Endometrium (tissue), 2 donors: Measurements from ENCODE around the gene TGFBI.

Experiments
- FAIRE-seq: peaks from 2 replicates; lab custom pipeline; 2012; peaks lifted over from hg19 to GRCh38; lab: Jason Lieb, UNC
- donor health status: control.
- donor health status: control.

TGFBI gene

DNA sequence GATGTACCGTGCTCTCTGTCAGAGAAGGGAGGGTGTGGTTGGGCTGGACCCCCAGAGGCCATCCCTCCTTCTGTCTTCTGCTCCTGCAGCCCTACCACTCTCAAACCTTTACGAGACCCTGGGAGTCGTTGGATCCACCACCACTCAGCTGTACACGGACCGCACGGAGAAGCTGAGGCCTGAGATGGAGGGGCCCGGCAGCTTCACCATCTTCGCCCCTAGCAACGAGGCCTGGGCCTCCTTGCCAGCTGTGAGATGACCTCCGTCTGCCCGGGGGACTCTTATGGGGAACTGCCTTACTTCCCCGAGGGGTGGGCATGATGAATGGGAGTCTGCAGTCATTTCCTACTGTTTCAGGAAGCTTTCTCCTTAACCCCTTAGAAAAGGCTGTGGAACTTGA is 17.5 kb downstream of the TGFBI start:
- FAIRE-seq, result no peak

DNA sequence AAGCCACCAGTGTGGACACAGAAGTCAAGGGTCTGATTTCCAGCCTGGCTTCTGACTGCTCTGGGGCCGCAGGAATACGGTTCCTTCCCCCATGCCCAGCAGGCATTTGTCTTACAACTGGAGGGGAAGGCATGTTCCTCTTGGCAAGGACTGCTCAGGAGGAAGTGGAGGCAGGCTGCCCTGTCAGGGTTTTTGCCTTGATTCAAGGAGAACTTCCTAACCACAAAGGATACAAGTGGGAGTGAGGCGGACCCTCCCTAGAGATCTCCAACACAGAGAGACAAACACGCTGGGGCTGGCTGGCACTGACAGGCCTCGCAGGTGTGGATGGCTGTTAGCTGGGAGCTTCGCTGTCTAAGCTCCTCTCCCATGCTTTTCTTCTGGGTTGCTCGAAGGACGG is 19.1 kb downstream of the TGFBI start:
- no peak for FAIRE-seq

DNA sequence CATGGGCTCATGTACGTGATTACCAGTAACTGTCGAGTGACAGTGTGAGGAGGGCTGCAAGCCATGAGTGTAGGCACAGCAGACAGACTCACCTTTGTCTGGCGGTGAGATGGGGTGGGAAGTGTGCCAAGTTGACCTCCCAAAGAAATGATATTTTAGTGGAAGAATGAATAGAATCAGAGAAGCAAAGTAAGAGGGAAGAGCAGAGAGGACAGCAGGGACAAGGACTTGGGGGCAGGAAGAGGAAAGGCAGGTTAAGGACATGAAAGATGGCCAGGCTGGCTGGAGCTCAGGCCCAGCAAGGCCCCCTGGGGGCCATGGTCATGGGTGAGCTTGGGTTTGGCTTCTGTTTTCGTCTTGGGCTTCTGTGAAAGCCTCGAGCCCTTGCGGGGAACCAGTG is 20.2 kb downstream of the TGFBI start:
- no peak for FAIRE-seq

DNA sequence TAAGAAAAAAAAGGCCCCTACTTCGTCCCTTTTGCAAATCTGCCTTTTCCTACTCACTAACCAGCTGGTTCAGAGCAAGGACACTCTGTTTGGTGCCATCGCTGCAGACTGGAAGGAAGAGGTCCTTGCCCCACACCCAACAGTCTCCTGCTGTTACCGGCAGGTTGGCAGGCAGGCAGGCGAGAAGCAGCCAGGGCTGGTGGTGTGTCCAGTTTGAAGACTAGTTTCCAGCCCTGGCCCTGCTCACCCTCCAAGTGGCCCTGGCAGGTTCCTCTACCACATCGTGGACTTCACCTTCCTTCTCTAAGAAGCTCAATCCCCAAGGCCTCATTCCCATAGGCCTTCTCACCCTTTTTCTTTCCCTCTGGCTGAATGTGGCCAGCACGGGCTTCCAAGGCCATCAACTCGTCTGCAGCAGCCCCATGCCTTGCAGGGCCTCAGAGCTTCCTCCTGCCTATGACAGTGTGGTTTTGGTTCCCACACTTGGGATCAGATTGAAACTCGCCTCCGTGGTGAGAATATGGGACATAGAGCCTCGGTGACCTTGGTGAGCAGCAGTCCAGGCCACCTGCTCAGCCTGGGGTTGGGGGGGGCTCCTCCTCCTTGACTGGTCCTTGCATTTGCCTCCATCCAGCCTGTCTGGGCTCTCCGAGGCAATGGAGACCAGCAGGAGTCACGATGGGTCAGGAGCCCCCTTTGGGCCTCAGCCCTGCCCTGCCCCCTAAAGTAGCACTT is 22.9 kb downstream of the TGFBI start:
- no peak for FAIRE-seq

DNA sequence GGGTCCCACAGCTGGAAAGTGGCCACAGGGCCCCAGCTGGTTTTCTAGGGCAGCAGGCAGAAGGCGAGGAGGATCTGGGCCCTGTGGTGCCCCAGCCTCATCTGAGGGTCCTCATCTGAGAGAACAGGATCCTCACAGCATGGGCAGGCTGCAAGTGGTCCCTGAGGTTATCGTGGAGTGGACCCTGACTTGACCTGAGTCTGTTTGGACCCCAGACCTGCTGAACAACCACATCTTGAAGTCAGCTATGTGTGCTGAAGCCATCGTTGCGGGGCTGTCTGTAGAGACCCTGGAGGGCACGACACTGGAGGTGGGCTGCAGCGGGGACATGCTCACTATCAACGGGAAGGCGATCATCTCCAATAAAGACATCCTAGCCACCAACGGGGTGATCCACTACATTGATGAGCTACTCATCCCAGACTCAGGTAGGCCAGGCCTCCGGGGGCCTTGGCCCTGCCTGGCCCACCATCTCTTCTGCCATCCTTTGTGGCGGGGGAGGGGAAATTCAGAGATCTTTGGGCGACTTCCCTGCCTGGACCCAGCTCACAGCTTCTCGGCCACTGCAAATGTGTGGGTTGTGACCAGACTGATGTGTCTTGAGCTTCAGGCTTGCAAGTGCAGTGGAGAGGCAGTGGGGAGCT is 24.0 kb downstream of the TGFBI start:
- no peak for FAIRE-seq

- no peak for FAIRE-seq
Measured at GRCh38 chr5:136053336-136054141, 24.8 kb downstream of the TGFBI start.

GRCh38 chr5:136054142-136055019 is 25.6 kb downstream of the TGFBI start:
- FAIRE-seq, result peak; percentile 35

- FAIRE-seq, result no peak
Measured at GRCh38 chr5:136055612-136056309, 27.0 kb downstream of the TGFBI start.

DNA sequence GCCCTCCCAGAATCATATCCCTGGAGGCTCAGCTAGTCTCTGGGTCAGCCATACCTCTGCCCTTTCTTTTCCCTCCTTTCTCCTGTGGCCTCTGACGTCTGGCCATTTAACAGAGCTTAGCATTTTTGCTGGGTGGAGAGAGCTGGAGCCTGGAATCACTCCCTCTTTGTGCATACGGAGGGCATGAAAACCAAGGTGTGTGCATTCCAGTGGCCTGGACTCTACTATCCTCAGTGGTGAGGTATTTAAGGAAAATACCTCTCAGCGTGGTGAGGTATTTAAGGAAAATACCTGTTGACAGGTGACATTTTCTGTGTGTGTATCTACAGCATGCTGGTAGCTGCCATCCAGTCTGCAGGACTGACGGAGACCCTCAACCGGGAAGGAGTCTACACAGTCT is 27.5 kb downstream of the TGFBI start:
- FAIRE-seq, result no peak

- FAIRE-seq, result no peak
Measured at GRCh38 chr5:136056771-136057335, 28.1 kb downstream of the TGFBI start.

- FAIRE-seq, result peak; percentile 63
Measured at GRCh38 chr5:136057401-136058038, 28.7 kb downstream of the TGFBI start.

DNA sequence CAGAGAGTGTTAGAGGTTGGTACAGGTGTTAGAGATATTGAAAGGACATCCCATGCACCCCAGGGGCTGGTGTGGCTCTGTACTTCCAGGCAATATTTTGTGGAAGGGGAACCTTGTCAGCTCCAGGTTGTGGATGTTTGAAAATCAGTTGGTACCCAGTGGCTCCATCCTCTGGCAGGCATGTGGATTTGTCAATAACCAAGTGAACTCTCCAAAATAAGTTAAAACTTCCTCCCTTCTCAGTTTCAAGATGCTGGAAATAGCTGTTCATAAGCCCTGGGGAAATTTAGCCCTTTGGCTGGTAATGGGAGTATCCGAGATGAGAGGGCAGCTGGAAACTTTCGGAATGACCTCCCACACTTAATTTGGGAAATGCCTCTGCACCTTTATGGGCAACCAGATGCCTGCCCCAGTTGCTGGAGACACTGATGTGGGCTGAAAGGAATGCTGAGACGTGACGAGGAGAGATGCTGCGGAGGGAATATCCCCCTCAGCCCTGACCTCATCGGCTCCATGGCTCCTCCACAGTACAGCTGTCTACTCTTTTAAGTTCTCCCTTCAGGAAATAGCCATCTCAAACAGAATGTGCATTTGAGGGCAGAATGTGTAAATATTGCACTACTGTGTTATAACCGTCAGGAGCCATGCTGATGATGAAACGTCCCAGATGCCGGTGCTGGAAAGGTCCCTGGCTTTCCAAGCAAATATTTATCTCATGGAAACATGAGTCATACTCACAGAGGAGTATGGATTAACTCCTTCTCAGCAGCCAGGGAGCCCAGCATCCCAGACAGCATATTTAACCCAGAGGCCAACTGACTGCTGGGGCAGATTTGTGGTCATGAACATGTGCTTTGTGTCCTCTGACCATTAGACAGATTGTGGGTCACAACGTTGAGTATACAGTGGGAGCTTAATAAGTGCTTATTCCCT is 29.5 kb downstream of the TGFBI start:
- peak; percentile 95 for FAIRE-seq

GRCh38 chr5:136058972-136059354 is 30.2 kb downstream of the TGFBI start:
- FAIRE-seq, result no peak

GRCh38 chr5:136060963-136061362 is 32.2 kb downstream of the TGFBI start:
- FAIRE-seq, result no peak

GRCh38 chr5:136061630-136062365 is 33.0 kb downstream of the TGFBI start:
- no peak for FAIRE-seq

DNA sequence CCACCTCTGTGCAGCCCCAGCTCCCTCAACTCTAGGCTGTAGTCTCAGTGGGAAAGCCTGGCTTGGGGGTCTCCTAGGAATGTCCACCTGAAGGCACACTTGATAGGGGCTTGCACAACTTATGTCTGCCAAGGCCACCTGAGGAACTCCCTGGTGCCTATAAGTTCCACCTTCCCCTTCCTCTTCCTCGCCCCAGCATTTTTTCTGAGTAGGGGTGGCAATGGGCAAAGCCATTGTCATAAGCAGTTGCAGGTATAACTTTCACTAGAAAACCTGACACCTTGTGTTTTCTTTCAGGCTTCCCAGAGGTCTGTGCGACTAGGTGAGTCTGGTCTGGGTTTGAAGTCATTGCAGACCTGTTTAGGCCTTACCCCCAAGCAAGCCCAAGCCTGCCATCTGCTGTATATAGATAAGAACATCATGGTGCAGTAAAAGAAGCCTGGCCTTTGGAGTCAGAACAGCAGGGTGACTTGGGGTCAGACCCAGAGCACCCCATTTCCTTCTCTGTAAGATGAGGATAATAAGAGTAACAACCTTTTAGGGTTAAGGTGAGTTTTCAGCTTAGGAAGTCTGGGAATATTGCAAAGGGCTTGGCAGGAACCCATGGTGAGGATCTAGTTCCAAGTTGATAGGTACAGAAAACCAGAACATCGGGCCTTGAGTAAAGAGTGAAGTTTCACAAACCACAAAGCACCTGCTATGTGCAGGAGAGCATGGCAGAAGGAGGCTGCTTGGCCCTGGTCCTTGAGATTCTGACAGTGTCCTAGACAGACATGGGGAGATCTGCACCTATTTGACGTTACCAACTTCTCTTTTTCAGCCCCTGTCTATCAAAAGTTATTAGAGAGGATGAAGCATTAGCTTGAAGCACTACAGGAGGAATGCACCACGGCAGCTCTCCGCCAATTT is 33.8 kb downstream of the TGFBI start:
- no peak for FAIRE-seq

DNA sequence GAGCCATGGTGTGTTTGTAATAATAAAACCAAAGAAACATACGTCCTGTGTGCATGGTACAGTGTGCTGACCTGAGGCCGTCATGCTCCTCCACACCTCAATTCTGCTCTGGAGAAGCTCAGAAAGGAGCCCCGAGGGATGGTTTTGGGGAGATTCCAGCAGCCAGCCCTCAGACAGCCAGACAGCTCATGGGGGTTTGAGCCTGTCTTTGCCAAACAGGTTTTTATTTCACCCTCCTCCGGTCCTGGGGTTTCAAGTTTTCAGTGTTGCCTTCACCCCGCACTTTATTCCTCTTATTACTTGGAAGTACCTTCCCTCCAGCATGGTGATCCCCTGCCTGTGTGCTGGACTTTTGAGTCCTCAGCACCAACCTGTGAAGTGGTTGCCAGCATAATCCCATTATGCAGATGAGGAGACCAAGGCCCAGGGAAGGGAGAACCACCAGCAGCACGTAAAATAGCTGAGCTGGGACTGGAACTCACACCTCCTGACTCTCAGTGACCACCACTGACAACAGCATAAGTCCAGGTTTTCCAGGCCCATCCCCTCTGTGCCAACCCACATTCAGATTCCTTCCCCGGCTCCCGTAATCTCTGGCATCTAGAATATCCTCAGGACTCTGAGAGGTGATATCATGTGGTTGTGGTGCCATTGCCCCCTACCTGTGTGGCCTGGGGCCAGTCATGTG is 35.1 kb downstream of the TGFBI start:
- FAIRE-seq, result no peak
